Progenitor cell of endocrine pancreas (in vitro differentiated cells): ENCODE data around the gene MAZ. TPM values are rescaled to one million over a fixed set of nuclear protein-coding genes. Genes with fewer than 3 reads are reported as not detected.
"Not testable (repeated sequence)": the region's sequence is repeated elsewhere in the genome, so short reads cannot be mapped to it uniquely, and the experiment has no call there.

Experiments used
- DNase-seq: peaks from one replicate; pipeline ENCODE4 v3.0.0; 2021; ENCODE audit warnings: low spot score; ENCODE audit not compliant: unreplicated experiment
- H3K27ac Mint-ChIP-seq: 2 replicates; pipeline ENCODE4 v1.8.0; 2021; ENCODE audit warnings: mild to moderate bottlenecking, moderate library complexity, mixed read lengths
- H3K27me3 Mint-ChIP-seq: 2 replicates; pipeline ENCODE4 v1.8.0; 2021; ENCODE audit warnings: mixed read lengths
- H3K36me3 Mint-ChIP-seq: 2 replicates; pipeline ENCODE4 v1.8.0; 2022; ENCODE audit warnings: mixed read lengths; ENCODE audit not compliant: insufficient read depth
- H3K4me1 Mint-ChIP-seq: 2 replicates; pipeline ENCODE4 v1.8.0; 2021; ENCODE audit warnings: low read depth, mixed read lengths
- H3K4me3 Mint-ChIP-seq: 2 replicates; pipeline ENCODE4 v1.8.0; 2021; ENCODE audit warnings: low read depth, mild to moderate bottlenecking, moderate library complexity, mixed read lengths
- H3K9me3 Mint-ChIP-seq: 2 replicates; pipeline ENCODE4 v1.8.0; 2021; ENCODE audit warnings: low read depth, mixed read lengths
- CTCF ChIP-seq: fragments of 200-600 bp; sonication (generic); IDR thresholded peaks from one replicate; pipeline ENCODE4 v1.5.0; 2021; ENCODE audit warnings: antibody characterized with exemption, mild to moderate bottlenecking; ENCODE audit not compliant: unreplicated experiment
- total RNA-seq: library from RNA; stranded (reverse); gene quantifications from 2 replicates; pipeline ENCODE4 v1.2.1, GENCODE V29; 2021

The MAZ gene
- total RNA-seq, 1 donor from 2014 or later: 347 TPM

- H3K4me3 Mint-ChIP-seq: no peak overlapping the region
- H3K27me3 Mint-ChIP-seq: no peaks in the 10 kb centered on the region
- peaks cover 6% of the 10 kb centered on the region for H3K4me1 Mint-ChIP-seq
- TF ChIP-seq CTCF: no peak
- H3K27ac Mint-ChIP-seq: no peak overlapping the region
- no peaks in the 10 kb centered on the region for H3K36me3 Mint-ChIP-seq
- no peaks in the 10 kb centered on the region for H3K9me3 Mint-ChIP-seq
- no peak for DNase-seq
These were observed 24.4 kb downstream of the MAZ start for GRCh38 chr16:29830774-29831173.

GRCh38 chr16:29831490-29831889 lies 25.2 kb downstream of the MAZ start:
- H3K9me3 Mint-ChIP-seq: no peaks in the 10 kb centered on the region
- no peak overlapping the region for H3K27ac Mint-ChIP-seq
- no peak overlapping the region for H3K4me3 Mint-ChIP-seq
- no peak for DNase-seq
- peaks cover 6% of the 10 kb centered on the region for H3K4me1 Mint-ChIP-seq
- no peak for TF ChIP-seq CTCF
- no peaks in the 10 kb centered on the region for H3K27me3 Mint-ChIP-seq
- no peaks in the 10 kb centered on the region for H3K36me3 Mint-ChIP-seq

- not testable (repeated sequence) for H3K9me3 Mint-ChIP-seq, H3K27me3 Mint-ChIP-seq, H3K4me1 Mint-ChIP-seq, H3K36me3 Mint-ChIP-seq, H3K27ac Mint-ChIP-seq, DNase-seq, H3K4me3 Mint-ChIP-seq
These were observed 26.9 kb downstream of the MAZ start for GRCh38 chr16:29833219-29833618.

GRCh38 chr16:29834079-29834478 lies 27.8 kb downstream of the MAZ start:
- no peak for DNase-seq
- Mint-ChIP-seq H3K4me3 (no peak overlapping the region), H3K9me3 (no peaks in the 10 kb centered on the region), H3K4me1 (peaks cover 6% of the 10 kb centered on the region), H3K36me3 (no peaks in the 10 kb centered on the region), H3K27me3 (no peaks in the 10 kb centered on the region), H3K27ac (no peak overlapping the region)
- TF ChIP-seq CTCF: no peak

GRCh38 chr16:29835926-29836325 lies 29.6 kb downstream of the MAZ start:
- Mint-ChIP-seq H3K27me3 (no peaks in the 10 kb centered on the region), H3K4me3 (no peak overlapping the region), H3K9me3 (no peaks in the 10 kb centered on the region), H3K27ac (no peak overlapping the region), H3K36me3 (no peaks in the 10 kb centered on the region), H3K4me1 (no peaks in the 10 kb centered on the region)
- no peak for DNase-seq
- TF ChIP-seq CTCF: no peak

GRCh38 chr16:29836623-29837022 lies 30.3 kb downstream of the MAZ start:
- Mint-ChIP-seq H3K36me3 (no peaks in the 10 kb centered on the region), H3K4me1 (no peaks in the 10 kb centered on the region), H3K27ac (no peak overlapping the region), H3K9me3 (no peaks in the 10 kb centered on the region), H3K27me3 (no peaks in the 10 kb centered on the region), H3K4me3 (no peak overlapping the region)
- no peak for TF ChIP-seq CTCF
- no peak for DNase-seq
